ENCODE measurements around the gene SORCS2.

- TF ChIP-seq CTCF (tag by site-specific recombination; IDR thresholded peaks at IDR 0.05) (no peak), BCL11B (tag by site-specific recombination; IDR thresholded peaks at IDR 0.05; ENCODE audit: low read depth) (no peak), ZNF133 (tag by site-specific recombination; IDR thresholded peaks at IDR 0.05) (no peak), ZNF843 (tag by site-specific recombination; IDR thresholded peaks at IDR 0.05) (no peak), ZNF26 (tag by site-specific recombination; IDR thresholded peaks at IDR 0.05) (no peak), YY1 (tag by site-specific recombination; IDR thresholded peaks at IDR 0.05) (no peak), HOXA7 (CRISPR knock-in tag; IDR thresholded peaks at IDR 0.05; ENCODE audit: borderline replicate concordance) (no peak)
These were observed 480.8 kb downstream of the SORCS2 start for GRCh38 chr4:7673121-7673520.

Data from HEK293 (cell line).